ENCODE data around the gene STK32C. TPM values are rescaled to one million over a fixed set of nuclear protein-coding genes. Genes with fewer than 3 reads are reported as not detected.

Gene STK32C
- total RNA-seq, 2 donors from 2014 or later, result 7.2 to 21.5 TPM

- no peaks in the 10 kb centered on the region for H3K27me3 ChIP-seq (replicated peaks; ENCODE audit: insufficient read depth)
- no peak overlapping the region for H3K4me3 ChIP-seq
- no peaks in the 10 kb centered on the region for H3K4me1 ChIP-seq (replicated peaks)
- H3K9me3 ChIP-seq, result no peaks in the 10 kb centered on the region
- H3K27ac ChIP-seq, result no peak overlapping the region
- no peaks in the 10 kb centered on the region for H3K36me3 ChIP-seq
- no peak for DNase-seq (ENCODE audit: low spot score)
- TF ChIP-seq POLR2AphosphoS5 (IDR thresholded peaks at IDR 0.05) (no peak), POLR2A (IDR thresholded peaks at IDR 0.05) (no peak), CTCF (IDR thresholded peaks at IDR 0.05) (no peak)
- 84% methylated on average over 6 of the region's 6 CpGs for WGBS
- intact Hi-C loops (cut with DNase I), result no loop called here
Observed at GRCh38 chr10:132229096-132229495, 78.7 kb downstream of the STK32C start.

GRCh38 chr10:132228616-132229015 is 79.1 kb downstream of the STK32C start:
- 94% methylated on average over 14 of the region's 14 CpGs for WGBS
- intact Hi-C loops (cut with DNase I), result no loop called here
- H3K9me3 ChIP-seq, result no peaks in the 10 kb centered on the region

GRCh38 chr10:132227851-132228390 is 79.8 kb downstream of the STK32C start:
- intact Hi-C loops (cut with DNase I), result no loop called here
- 91% methylated on average over 29 of the region's 29 CpGs for WGBS
- TF ChIP-seq POLR2A (IDR thresholded peaks at IDR 0.05) (no peak), CTCF (IDR thresholded peaks at IDR 0.05) (no peak), POLR2AphosphoS5 (IDR thresholded peaks at IDR 0.05) (no peak)
- Histone ChIP-seq H3K27ac (no peak overlapping the region), H3K4me1 (replicated peaks) (no peaks in the 10 kb centered on the region), H3K27me3 (replicated peaks; ENCODE audit: insufficient read depth) (no peaks in the 10 kb centered on the region), H3K36me3 (no peaks in the 10 kb centered on the region), H3K9me3 (no peaks in the 10 kb centered on the region), H3K4me3 (no peak overlapping the region)
- no peak for DNase-seq (ENCODE audit: low spot score)

More at GRCh38 chr10:132228616-132229015, 79.1 kb downstream of the STK32C start:
- Histone ChIP-seq H3K27ac (no peak overlapping the region), H3K27me3 (replicated peaks; ENCODE audit: insufficient read depth) (no peaks in the 10 kb centered on the region), H3K36me3 (no peaks in the 10 kb centered on the region), H3K4me1 (replicated peaks) (no peaks in the 10 kb centered on the region), H3K4me3 (no peak overlapping the region)
- TF ChIP-seq POLR2A (IDR thresholded peaks at IDR 0.05), result no peak
- TF ChIP-seq CTCF (IDR thresholded peaks at IDR 0.05), result no peak
- TF ChIP-seq POLR2AphosphoS5 (IDR thresholded peaks at IDR 0.05), result no peak
- no peak for DNase-seq (ENCODE audit: low spot score)

- H3K9me3 ChIP-seq, result no peaks in the 10 kb centered on the region
- H3K27ac ChIP-seq, result no peak overlapping the region
- no peak for DNase-seq (ENCODE audit: low spot score)
- TF ChIP-seq POLR2AphosphoS5 (IDR thresholded peaks at IDR 0.05), result no peak
- no peak for TF ChIP-seq CTCF (IDR thresholded peaks at IDR 0.05)
- no peak for TF ChIP-seq POLR2A (IDR thresholded peaks at IDR 0.05)
- WGBS, result 90% methylated on average over 27 of the region's 27 CpGs
- H3K27me3 ChIP-seq (replicated peaks; ENCODE audit: insufficient read depth), result no peaks in the 10 kb centered on the region
- no peaks in the 10 kb centered on the region for H3K36me3 ChIP-seq
- H3K4me3 ChIP-seq, result no peak overlapping the region
- no peaks in the 10 kb centered on the region for H3K4me1 ChIP-seq (replicated peaks)
- intact Hi-C loops (cut with DNase I), result no loop called here
Observed at GRCh38 chr10:132226586-132227405, 81.0 kb downstream of the STK32C start.

- WGBS, result 79% methylated on average over 8 of the region's 8 CpGs
- no peaks in the 10 kb centered on the region for H3K9me3 ChIP-seq
- TF ChIP-seq CTCF (IDR thresholded peaks at IDR 0.05), result no peak
- TF ChIP-seq POLR2A (IDR thresholded peaks at IDR 0.05), result no peak
- TF ChIP-seq POLR2AphosphoS5 (IDR thresholded peaks at IDR 0.05), result no peak
- intact Hi-C loops (cut with DNase I), result no loop called here
- no peak overlapping the region for H3K4me3 ChIP-seq
- no peaks in the 10 kb centered on the region for H3K27me3 ChIP-seq (replicated peaks; ENCODE audit: insufficient read depth)
- no peak for DNase-seq (ENCODE audit: low spot score)
- no peaks in the 10 kb centered on the region for H3K36me3 ChIP-seq
- no peaks in the 10 kb centered on the region for H3K4me1 ChIP-seq (replicated peaks)
- H3K27ac ChIP-seq, result no peak overlapping the region
Observed at GRCh38 chr10:132225849-132226205, 81.9 kb downstream of the STK32C start.

Data from prostate gland (tissue), 2 donors.